SH-SY5Y (cell line): ENCODE data around the gene RASGEF1C.

Experiments
- GATA2 ChIP-seq: IDR thresholded peaks from 2 replicates; pipeline ENCODE4 v1.6.1; 2011; ENCODE audit warnings: mild to moderate bottlenecking, low read depth, low read length
- GATA3 ChIP-seq: IDR thresholded peaks from 2 replicates; pipeline ENCODE4 v1.6.1; 2011; ENCODE audit warnings: low read depth, mild to moderate bottlenecking, low read length, moderate library complexity

DNA sequence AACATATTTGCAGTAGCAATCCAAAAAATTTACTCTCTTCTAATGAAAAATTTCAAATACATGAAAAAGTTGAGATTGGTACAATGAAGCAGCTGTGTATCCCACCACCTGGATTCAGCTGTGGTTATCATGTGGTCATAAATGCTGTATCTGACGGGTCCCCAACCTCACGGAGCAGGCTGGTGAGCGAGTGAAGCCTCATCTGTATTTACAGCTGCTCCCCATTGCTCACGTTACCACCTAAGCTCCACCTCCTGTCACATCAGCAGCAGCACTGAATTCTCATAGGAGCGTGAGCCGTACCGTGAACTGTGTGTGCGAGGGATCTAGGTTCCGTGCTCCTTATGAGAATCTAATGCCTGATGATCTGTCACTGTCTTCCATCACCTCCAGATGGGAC lies 130.7 kb downstream of the RASGEF1C start:
- TF ChIP-seq GATA2 (no peak), GATA3 (no peak)
